Chondrocyte (in vitro differentiated cells): ENCODE measurements around the gene UPF3B. TPM values are rescaled to one million over a fixed set of nuclear protein-coding genes. Genes with fewer than 3 reads are reported as not detected.

Experiments used
- DNase-seq: peaks from one replicate; pipeline ENCODE4 v3.0.0; 2021; ENCODE audit warnings: mixed read lengths, low spot score
- H3K27ac Mint-ChIP-seq: one replicate; pipeline ENCODE4 v1.8.0; 2021; ENCODE audit warnings: mild to moderate bottlenecking, moderate library complexity, mixed read lengths; ENCODE audit not compliant: unreplicated experiment
- H3K27me3 Mint-ChIP-seq: 2 replicates; pipeline ENCODE4 v1.8.0; 2021; ENCODE audit warnings: low read depth, mixed read lengths
- H3K36me3 Mint-ChIP-seq: 2 replicates; pipeline ENCODE4 v1.8.0; 2021; ENCODE audit warnings: low read depth, mixed read lengths
- H3K4me1 Mint-ChIP-seq: 2 replicates; pipeline ENCODE4 v1.8.0; 2021; ENCODE audit warnings: low read depth, mild to moderate bottlenecking, mixed read lengths
- H3K4me3 Mint-ChIP-seq: one replicate; pipeline ENCODE4 v1.8.0; 2021; ENCODE audit warnings: mild to moderate bottlenecking, moderate library complexity, mixed read lengths; ENCODE audit not compliant: unreplicated experiment
- H3K9me3 Mint-ChIP-seq: 2 replicates; pipeline ENCODE4 v1.8.0; 2021; ENCODE audit warnings: low read depth, mixed read lengths
- CTCF ChIP-seq: fragments of 200-600 bp; sonication (generic); IDR thresholded peaks from 2 replicates; pipeline ENCODE4 v1.5.0; 2021; ENCODE audit warnings: antibody characterized with exemption, mild to moderate bottlenecking, moderate library complexity
- total RNA-seq: library from RNA; stranded (reverse); gene quantifications from 3 replicates; pipeline ENCODE4 v1.2.1, GENCODE V29; 2021

UPF3B gene
- total RNA-seq, 1 donor from 2014 or later = 7.2 TPM

- Mint-ChIP-seq H3K36me3 (no peaks in the 10 kb centered on the region), H3K27ac (no peak overlapping the region), H3K4me1 (no peaks in the 10 kb centered on the region), H3K9me3 (peaks cover 8% of the 10 kb centered on the region), H3K27me3 (no peaks in the 10 kb centered on the region), H3K4me3 (peak overlapping the region; percentile 57)
- DNase-seq = peak; percentile 92
- peak; percentile 79 for TF ChIP-seq CTCF
Measured at GRCh38 chrX:119887721-119888425, 35.1 kb upstream of the UPF3B start.

GRCh38 chrX:119885554-119886428 is 33.0 kb upstream of the UPF3B start:
- H3K4me3 Mint-ChIP-seq = no peak overlapping the region
- no peak overlapping the region for H3K27ac Mint-ChIP-seq
- H3K4me1 Mint-ChIP-seq = no peaks in the 10 kb centered on the region
- peak; percentile 14 for DNase-seq
- H3K9me3 Mint-ChIP-seq = peaks cover 8% of the 10 kb centered on the region
- TF ChIP-seq CTCF = no peak
- no peaks in the 10 kb centered on the region for H3K36me3 Mint-ChIP-seq
- H3K27me3 Mint-ChIP-seq = no peaks in the 10 kb centered on the region

- H3K27ac Mint-ChIP-seq = peak overlapping the region; percentile 3
- no peak overlapping the region for H3K4me3 Mint-ChIP-seq
Measured at GRCh38 chrX:119880552-119881437, 28.0 kb upstream of the UPF3B start.

GRCh38 chrX:119880076-119880475 is 27.3 kb upstream of the UPF3B start:
- Mint-ChIP-seq H3K4me1 (no peaks in the 10 kb centered on the region), H3K27ac (no peak overlapping the region), H3K4me3 (no peak overlapping the region), H3K9me3 (peaks cover 4% of the 10 kb centered on the region), H3K36me3 (peaks cover 2% of the 10 kb centered on the region), H3K27me3 (no peaks in the 10 kb centered on the region)
- TF ChIP-seq CTCF = no peak
- no peak for DNase-seq

More at GRCh38 chrX:119880552-119881437, 28.0 kb upstream of the UPF3B start:
- H3K27me3 Mint-ChIP-seq = no peaks in the 10 kb centered on the region
- peak; percentile 79 for TF ChIP-seq CTCF
- H3K4me1 Mint-ChIP-seq = no peaks in the 10 kb centered on the region
- peaks cover 2% of the 10 kb centered on the region for H3K36me3 Mint-ChIP-seq
- DNase-seq = no peak
- peaks cover 4% of the 10 kb centered on the region for H3K9me3 Mint-ChIP-seq
